NCI-H345 treated with DMSO at 0.1 percent for 48 hours (cell line): ENCODE results near the gene SIX2.
A peak's percentile ranks its signal among the peaks of the same experiment; 100 is the strongest.

Experiments used
- DNase-seq: peaks from one replicate; lab custom pipeline; 2025; ENCODE audit not compliant: unreplicated experiment; lab: John Stamatoyannopoulos, UW

SIX2 gene

GRCh38 chr2:45020439-45020838 is 11.2 kb upstream of the SIX2 start:
- no peak for DNase-seq

GRCh38 chr2:45018023-45018422 is 8.8 kb upstream of the SIX2 start:
- DNase-seq = no peak

GRCh38 chr2:45014831-45015230 is 5.6 kb upstream of the SIX2 start:
- DNase-seq = no peak

- no peak for DNase-seq
Observed at GRCh38 chr2:45014016-45014702, 4.9 kb upstream of the SIX2 start.

- no peak for DNase-seq
Observed at GRCh38 chr2:45013229-45014015, 4.2 kb upstream of the SIX2 start.

GRCh38 chr2:45012733-45013132 is 3.5 kb upstream of the SIX2 start:
- DNase-seq = no peak

GRCh38 chr2:45011621-45012602 is 2.7 kb upstream of the SIX2 start:
- DNase-seq = no peak

- no peak for DNase-seq
Observed at GRCh38 chr2:45011121-45011520, 1.9 kb upstream of the SIX2 start.

GRCh38 chr2:45010702-45011012 is 1.4 kb upstream of the SIX2 start:
- no peak for DNase-seq

GRCh38 chr2:45009928-45010701 is 863 bp upstream of the SIX2 start:
- peak; percentile 37 for DNase-seq

GRCh38 chr2:45008296-45009129 is 739 bp downstream of the SIX2 start:
- DNase-seq = peak; percentile 26

GRCh38 chr2:45007961-45008295 is 1.3 kb downstream of the SIX2 start:
- peak; percentile 4 for DNase-seq

- no peak for DNase-seq
Observed at GRCh38 chr2:45006942-45007287, 2.3 kb downstream of the SIX2 start.

GRCh38 chr2:45006041-45006941 is 3.0 kb downstream of the SIX2 start:
- DNase-seq = no peak

- no peak for DNase-seq
Observed at GRCh38 chr2:45005261-45006002, 3.8 kb downstream of the SIX2 start.

- no peak for DNase-seq
Observed at GRCh38 chr2:45004562-45005191, 4.6 kb downstream of the SIX2 start.

- no peak for DNase-seq
Observed at GRCh38 chr2:45003579-45004551, 5.4 kb downstream of the SIX2 start.
